Gastroesophageal sphincter (tissue), 4 donors: ENCODE results near the gene AKAP6. TPM values are rescaled to one million over a fixed set of nuclear protein-coding genes. Genes with fewer than 3 reads are reported as not detected.

Experiments
- ATAC-seq: fragments of 150-250 bp; one replicate; pipeline ENCODE4 v1.9.1; 2016; ENCODE audit warnings: mild to moderate bottlenecking, moderate library complexity
- H3K27ac ChIP-seq, 4 donors: fragments of 200-600 bp; sonication (generic) in 3 of 4; 1 replicate in 3 of 4; 2 replicates in 1 of 4; pipeline ENCODE4 v1.5.1; 2016 to 2019
- H3K27me3 ChIP-seq: fragments of 200-600 bp; sonication (generic); one replicate; pipeline ENCODE4 v1.5.1; 2019
- H3K36me3 ChIP-seq, 2 donors: fragments of 200-600 bp; sonication (generic); one replicate each; pipeline ENCODE4 v1.5.1; 2019; ENCODE audit warnings: control low read depth in 1 of 2
- H3K4me1 ChIP-seq, 3 donors: fragments of 200-600 bp; sonication (generic); 1 replicate in 2 of 3; 2 replicates in 1 of 3; pipeline ENCODE4 v1.5.1; 2016 to 2019; ENCODE audit warnings: control low read depth in 2 of 3
- H3K4me3 ChIP-seq, 2 donors: fragments of 200-600 bp; sonication (generic); one replicate each; pipeline ENCODE4 v1.5.1; 2019; ENCODE audit warnings: mild to moderate bottlenecking in 1 of 2, moderate library complexity in 1 of 2
- H3K9me3 ChIP-seq, 3 donors: fragments of 200-600 bp; sonication (generic); one replicate each; pipeline ENCODE4 v1.5.1; 2017 to 2019; ENCODE audit warnings: control low read depth in 2 of 3
- CTCF ChIP-seq, 4 experiments: fragments of 200-600 bp in 2 of 4; fragments of 450-650 bp in 2 of 4; sonication (generic) in 1 of 4; IDR thresholded peaks; one replicate each; pipeline ENCODE4 v1.5.1; 2017 to 2019; ENCODE audit warnings: antibody characterized with exemption in 4 of 4, mild to moderate bottlenecking in 2 of 4, moderate library complexity in 2 of 4
- EP300 ChIP-seq: sonication (generic); formaldehyde crosslinking; IDR thresholded peaks from one replicate; pipeline ENCODE4 v1.6.1; 2017; ENCODE audit warnings: antibody characterized with exemption, mild to moderate bottlenecking
- POLR2A ChIP-seq, 2 donors: fragments of 450-650 bp; IDR thresholded peaks; one replicate each; pipeline ENCODE4 v1.6.1; 2017; ENCODE audit warnings: antibody characterized with exemption in 2 of 2, mild to moderate bottlenecking in 2 of 2, moderate library complexity in 1 of 2
- POLR2AphosphoS5 ChIP-seq: sonication (generic); formaldehyde crosslinking; IDR thresholded peaks from one replicate; pipeline ENCODE4 v1.6.1; 2017; ENCODE audit warnings: antibody characterized with exemption
- WGBS, 2 donors: methylation state at CpG; one replicate each; pipeline ENCODE4 v1.1.5; 2018; ENCODE audit warnings: low coverage in 1 of 2; 5-methylcytosine and 5-hydroxymethylcytosine counted together
- total RNA-seq, 4 donors: library from RNA; depleted of rRNA; stranded (reverse); fragments of >200 nt; gene quantifications; one replicate each; pipeline ENCODE4 v1.1.0, GENCODE V29; 2016

The AKAP6 gene
- 10 to 100 TPM; 33.1 to 65.4 (median 45.0) TPM for total RNA-seq

GRCh38 chr14:32329146-32329545 lies at the start of gene AKAP6:
Gene AKAP6, plus strand, starts transcription at chr14:32329298. Its CDS starts 104,196 bp downstream, at chr14:32433494.
- H3K4me3 ChIP-seq: no peak within 1 kb of the TSS
- H3K27ac ChIP-seq: no peak within 1 kb of the TSS
- H3K9me3 ChIP-seq: no peaks in the 10 kb centered on the region
- H3K4me1 ChIP-seq: no peaks in the 10 kb centered on the region
- TF ChIP-seq EP300 (no peak), CTCF (IDR thresholded peaks at IDR 0.05) (no peak), POLR2A (IDR thresholded peaks at IDR 0.05) (no peak), POLR2AphosphoS5 (no peak)
- H3K27me3 ChIP-seq: no peaks in the 10 kb centered on the region
- 63 to 80% methylated on average over 7 of the region's 7 CpGs for WGBS, 2 donors
- no peaks in the 10 kb centered on the region for H3K36me3 ChIP-seq
- ATAC-seq: no peak

GRCh38 chr14:32286602-32287001 lies 42.5 kb upstream of the AKAP6 start:
- Histone ChIP-seq H3K4me1 (no peaks in the 10 kb centered on the region), H3K4me3 (no peak overlapping the region), H3K27ac (no peak overlapping the region), H3K36me3 (no peaks in the 10 kb centered on the region), H3K27me3 (no peaks in the 10 kb centered on the region), H3K9me3 (no peaks in the 10 kb centered on the region)
- WGBS, 2 donors: 77% methylated on average over 1 of the region's 1 CpG; no CpG with 5 or more reads in 1 of the 2 donors
- no peak for TF ChIP-seq POLR2AphosphoS5
- no peak for TF ChIP-seq POLR2A (IDR thresholded peaks at IDR 0.05)
- TF ChIP-seq EP300: no peak
- TF ChIP-seq CTCF (IDR thresholded peaks at IDR 0.05): no peak
- no peak for ATAC-seq

- TF ChIP-seq CTCF (IDR thresholded peaks at IDR 0.05) (no peak), POLR2AphosphoS5 (no peak), EP300 (no peak), POLR2A (IDR thresholded peaks at IDR 0.05) (no peak)
- Histone ChIP-seq H3K9me3 (no peaks in the 10 kb centered on the region), H3K36me3 (no peaks in the 10 kb centered on the region), H3K27ac (no peak overlapping the region), H3K27me3 (no peaks in the 10 kb centered on the region), H3K4me1 (peaks cover 0 to 11% (median 0%) of the 10 kb centered on the region in 3 donors), H3K4me3 (no peak overlapping the region)
- WGBS, 2 donors: 24 to 63% methylated on average over 3 of the region's 3 CpGs
- no peak for ATAC-seq
Measured at GRCh38 chr14:32296366-32296765, 32.7 kb upstream of the AKAP6 start.

- TF ChIP-seq EP300 (no peak), POLR2AphosphoS5 (no peak), POLR2A (IDR thresholded peaks at IDR 0.05) (no peak), CTCF (IDR thresholded peaks at IDR 0.05) (no peak)
- Histone ChIP-seq H3K27me3 (no peaks in the 10 kb centered on the region), H3K9me3 (no peaks in the 10 kb centered on the region), H3K4me3 (no peak overlapping the region), H3K36me3 (no peaks in the 10 kb centered on the region), H3K27ac (no peak overlapping the region), H3K4me1 (peaks cover 0 to 11% (median 0%) of the 10 kb centered on the region in 3 donors)
- no peak for ATAC-seq
- WGBS, 2 donors: 64 to 81% methylated on average over 2 to 3 of the region's 3 CpGs
Measured at GRCh38 chr14:32298346-32298745, 30.8 kb upstream of the AKAP6 start.

GRCh38 chr14:32300136-32300535 lies 29.0 kb upstream of the AKAP6 start:
- H3K4me3 ChIP-seq: no peak overlapping the region
- H3K27me3 ChIP-seq: no peaks in the 10 kb centered on the region
- H3K9me3 ChIP-seq: no peaks in the 10 kb centered on the region
- H3K27ac ChIP-seq: no peak overlapping the region
- 43 to 83% methylated on average over 1 of the region's 1 CpG for WGBS, 2 donors
- H3K36me3 ChIP-seq: no peaks in the 10 kb centered on the region
- H3K4me1 ChIP-seq: peaks cover 0 to 11% (median 0%) of the 10 kb centered on the region in 3 donors
- no peak for ATAC-seq
- TF ChIP-seq EP300: no peak
- no peak for TF ChIP-seq CTCF (IDR thresholded peaks at IDR 0.05)
